ENCODE data around the gene COASY.

COASY gene

GRCh38 chr17:42529061-42529460 is 32.9 kb upstream of the COASY start:
- no peak overlapping the region for H3K9ac ChIP-seq (ENCODE audit: low read length)
- no peaks in the 10 kb centered on the region for H3F3A ChIP-seq (ENCODE audit: insufficient read depth, low read length)
- no peaks in the 10 kb centered on the region for H3K79me2 ChIP-seq (ENCODE audit: insufficient read depth, low read length)
- TF ChIP-seq EZH2 (IDR thresholded peaks at IDR 0.05; ENCODE audit: borderline replicate concordance, low read length): no peak
- TF ChIP-seq CTCF (IDR thresholded peaks at IDR 0.05; ENCODE audit: low read length): no peak
- no peak overlapping the region for H3K27ac ChIP-seq (ENCODE audit: low read depth, low read length, poor library complexity, severe bottlenecking)
- H3K4me1 ChIP-seq (ENCODE audit: insufficient read depth, low read length, severe bottlenecking): peaks cover 23% of the 10 kb centered on the region
- no peaks in the 10 kb centered on the region for H3K9me2 ChIP-seq (ENCODE audit: low read depth, low read length)
- H3K4me3 ChIP-seq (ENCODE audit: low read depth, low read length, poor library complexity, severe bottlenecking): no peak overlapping the region
- H3K9me3 ChIP-seq (ENCODE audit: low read length): no peaks in the 10 kb centered on the region
- H3K27me3 ChIP-seq (ENCODE audit: insufficient read depth, low read length): no peaks in the 10 kb centered on the region; the same call in 1 of the 2 replicates
- H2AFZ ChIP-seq (ENCODE audit: low read length): no peak overlapping the region
- H3K36me3 ChIP-seq (ENCODE audit: insufficient read depth, low read length): no peaks in the 10 kb centered on the region
- H4K20me1 ChIP-seq (ENCODE audit: insufficient read depth, low read length): no peaks in the 10 kb centered on the region
- no peak overlapping the region for H3K4me2 ChIP-seq (ENCODE audit: low read length)

GRCh38 chr17:42530952-42531454 is 30.9 kb upstream of the COASY start:
- Histone ChIP-seq H3K4me3 (ENCODE audit: low read depth, low read length, poor library complexity, severe bottlenecking) (no peak overlapping the region), H3K36me3 (ENCODE audit: insufficient read depth, low read length) (no peaks in the 10 kb centered on the region), H2AFZ (ENCODE audit: low read length) (no peak overlapping the region), H3K9ac (ENCODE audit: low read length) (no peak overlapping the region; the same call in 1 of the 2 replicates), H4K20me1 (ENCODE audit: insufficient read depth, low read length) (no peaks in the 10 kb centered on the region), H3K4me1 (ENCODE audit: insufficient read depth, low read length, severe bottlenecking) (peaks cover 34% of the 10 kb centered on the region), H3K27me3 (ENCODE audit: insufficient read depth, low read length) (no peaks in the 10 kb centered on the region; the same call in 1 of the 2 replicates), H3F3A (ENCODE audit: insufficient read depth, low read length) (no peaks in the 10 kb centered on the region), H3K4me2 (ENCODE audit: low read length) (no peak overlapping the region), H3K27ac (ENCODE audit: low read depth, low read length, poor library complexity, severe bottlenecking) (peak overlapping the region; percentile 63), H3K79me2 (ENCODE audit: insufficient read depth, low read length) (no peaks in the 10 kb centered on the region), H3K9me2 (ENCODE audit: low read depth, low read length) (no peaks in the 10 kb centered on the region), H3K9me3 (ENCODE audit: low read length) (no peaks in the 10 kb centered on the region)
- TF ChIP-seq EZH2 (IDR thresholded peaks at IDR 0.05; ENCODE audit: borderline replicate concordance, low read length) (no peak), CTCF (IDR thresholded peaks at IDR 0.05; ENCODE audit: low read length) (no peak)

GRCh38 chr17:42531455-42532354 is 30.2 kb upstream of the COASY start:
- no peaks in the 10 kb centered on the region for H4K20me1 ChIP-seq (ENCODE audit: insufficient read depth, low read length)
- H3K4me2 ChIP-seq (ENCODE audit: low read length): peak overlapping the region; percentile 74
- H3K9me3 ChIP-seq (ENCODE audit: low read length): no peaks in the 10 kb centered on the region
- H3K79me2 ChIP-seq (ENCODE audit: insufficient read depth, low read length): no peaks in the 10 kb centered on the region
- H3K4me3 ChIP-seq (ENCODE audit: low read depth, low read length, poor library complexity, severe bottlenecking): peak overlapping the region; percentile 58
- H2AFZ ChIP-seq (ENCODE audit: low read length): no peak overlapping the region
- TF ChIP-seq CTCF (IDR thresholded peaks at IDR 0.05; ENCODE audit: low read length) (peak; percentile 37; the same call in 1 of the 2 replicates), EZH2 (IDR thresholded peaks at IDR 0.05; ENCODE audit: borderline replicate concordance, low read length) (no peak)
- no peaks in the 10 kb centered on the region for H3K36me3 ChIP-seq (ENCODE audit: insufficient read depth, low read length)
- H3K27ac ChIP-seq (ENCODE audit: low read depth, low read length, poor library complexity, severe bottlenecking): peak overlapping the region; percentile 63
- peaks cover 35% of the 10 kb centered on the region for H3K4me1 ChIP-seq (ENCODE audit: insufficient read depth, low read length, severe bottlenecking)
- H3K27me3 ChIP-seq (ENCODE audit: insufficient read depth, low read length): no peaks in the 10 kb centered on the region; the same call in 1 of the 2 replicates
- H3K9ac ChIP-seq (ENCODE audit: low read length): peak overlapping the region; percentile 60; the same call in 1 of the 2 replicates
- no peaks in the 10 kb centered on the region for H3K9me2 ChIP-seq (ENCODE audit: low read depth, low read length)
- H3F3A ChIP-seq (ENCODE audit: insufficient read depth, low read length): no peaks in the 10 kb centered on the region

All from OCI-LY1 (cell line).